ENCODE data around the gene TRPM2.
"Not testable (repeated sequence)": the region's sequence is repeated elsewhere in the genome, so short reads cannot be mapped to it uniquely, and the experiment has no call there.

The TRPM2 gene

DNA sequence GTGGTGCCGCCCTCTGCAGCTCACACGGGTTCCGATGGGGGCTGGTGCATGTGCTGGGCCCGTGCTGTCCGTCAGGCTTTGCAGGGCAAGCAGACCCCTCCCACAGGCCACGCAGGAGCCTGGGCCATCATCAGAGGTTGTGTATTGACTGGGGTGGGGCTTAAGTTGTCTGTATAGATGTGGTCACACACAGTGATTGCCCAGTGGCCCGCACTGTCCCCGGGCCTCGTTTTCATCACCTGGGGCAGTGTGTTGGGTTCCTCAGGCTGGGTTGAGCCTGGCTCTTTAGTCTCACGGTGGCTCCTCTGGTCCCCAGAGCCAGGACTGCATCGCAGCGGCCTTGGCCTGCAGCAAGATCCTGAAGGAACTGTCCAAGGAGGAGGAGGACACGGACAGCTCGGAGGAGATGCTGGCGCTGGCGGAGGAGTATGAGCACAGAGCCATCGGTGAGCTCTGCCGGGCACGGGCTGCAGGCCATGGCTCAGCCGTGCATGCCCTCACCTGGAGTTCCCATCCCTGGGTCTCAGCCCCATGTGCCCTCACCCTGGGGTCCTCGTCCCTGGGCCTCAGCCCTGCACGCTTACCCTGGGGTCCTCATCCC, 44.1 kb downstream of the TRPM2 start:
- DNase-seq (ENCODE audit: low read depth) = no peak

DNA sequence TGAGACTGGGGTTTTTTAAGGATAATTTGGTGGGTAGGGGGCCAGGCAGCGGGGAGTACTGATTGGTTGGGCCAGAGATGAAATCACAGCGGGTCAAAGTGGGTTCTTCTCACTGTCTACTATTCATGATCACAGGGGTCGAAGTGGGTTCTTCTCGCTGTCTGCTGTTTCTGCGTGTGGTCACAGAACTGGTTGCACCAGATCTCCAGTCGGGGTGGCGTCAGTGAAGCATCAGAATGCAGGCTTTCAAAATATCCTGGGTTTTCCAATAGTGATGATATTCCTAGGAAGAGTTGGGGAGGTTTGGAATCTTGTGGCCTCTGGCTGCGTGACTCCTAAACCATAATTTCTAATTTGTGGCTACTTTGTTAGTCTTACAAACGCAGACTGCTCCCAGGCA, 45.1 kb downstream of the TRPM2 start:
- DNase-seq (ENCODE audit: low read depth) = no peak

DNA sequence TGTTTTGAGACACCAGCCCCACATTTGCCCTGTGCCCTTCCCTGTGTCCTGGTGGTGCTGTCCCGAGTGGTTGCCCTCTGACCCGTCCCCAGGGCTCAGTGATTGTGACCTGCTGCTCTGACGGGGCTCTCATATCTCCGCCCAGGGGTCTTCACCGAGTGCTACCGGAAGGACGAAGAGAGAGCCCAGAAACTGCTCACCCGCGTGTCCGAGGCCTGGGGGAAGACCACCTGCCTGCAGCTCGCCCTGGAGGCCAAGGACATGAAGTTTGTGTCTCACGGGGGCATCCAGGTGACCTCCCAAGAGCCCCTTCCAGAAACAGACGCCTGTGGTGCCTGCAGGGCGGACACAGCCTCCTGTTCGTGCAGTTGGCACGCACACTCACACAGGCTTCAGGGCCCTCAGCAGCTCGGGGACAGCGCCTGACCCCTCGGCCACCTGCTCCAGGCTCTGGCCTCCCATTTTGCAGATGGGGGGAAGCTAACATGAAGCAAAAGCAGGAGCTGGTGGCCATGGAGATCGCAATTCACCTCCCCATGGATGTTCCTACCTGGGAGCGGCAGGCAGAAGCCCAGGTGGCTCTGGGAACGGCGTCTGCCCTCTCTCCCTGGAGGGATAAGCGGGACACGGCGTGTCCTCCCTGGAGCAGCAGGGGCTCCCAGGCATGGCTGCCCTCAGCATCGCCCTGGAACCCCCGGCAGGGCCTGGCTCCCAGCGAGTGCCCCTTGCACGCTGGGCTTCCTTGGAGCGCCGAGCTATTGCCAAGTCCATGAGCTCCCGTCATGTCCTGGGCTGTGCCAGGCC, 45.9 kb downstream of the TRPM2 start:
- no peak for DNase-seq (ENCODE audit: low read depth)

DNA sequence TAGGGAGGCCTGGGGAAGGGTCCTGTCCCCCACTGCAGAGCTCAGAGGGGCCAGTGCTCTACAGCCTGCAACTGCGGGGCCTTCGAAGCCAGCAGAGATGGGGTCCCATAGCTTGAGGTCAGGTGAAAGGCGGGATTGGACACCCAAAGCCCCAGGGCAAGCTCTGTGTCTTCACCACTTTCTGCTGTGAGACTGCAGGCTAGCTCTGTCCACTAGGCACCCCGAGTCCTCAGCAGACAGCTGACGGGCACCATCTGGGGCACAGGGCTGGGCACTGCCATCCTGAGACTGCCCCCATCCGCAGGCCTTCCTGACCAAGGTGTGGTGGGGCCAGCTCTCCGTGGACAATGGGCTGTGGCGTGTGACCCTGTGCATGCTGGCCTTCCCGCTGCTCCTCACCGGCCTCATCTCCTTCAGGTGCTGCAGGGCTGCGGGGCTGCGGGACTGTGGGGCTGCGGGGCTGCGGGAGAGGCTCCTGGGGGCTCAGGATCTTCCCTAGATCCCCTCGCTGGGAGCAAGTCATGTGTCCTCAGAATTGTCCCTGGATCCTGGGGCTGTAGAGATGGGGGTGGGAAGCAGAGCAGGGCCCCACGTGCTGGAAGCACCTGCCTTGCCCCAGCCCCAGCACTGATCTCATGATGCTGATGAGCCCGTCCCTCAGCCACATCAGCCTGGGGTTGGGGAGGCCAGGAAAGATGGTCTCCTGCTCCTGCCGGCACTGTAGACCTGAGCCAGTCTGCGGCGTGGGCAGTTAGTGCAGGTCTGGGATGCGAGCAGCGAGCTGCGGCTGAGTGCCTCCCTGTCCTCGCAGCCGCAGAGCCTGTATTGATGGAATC, 46.8 kb downstream of the TRPM2 start:
- no peak for DNase-seq (ENCODE audit: low read depth)

DNA sequence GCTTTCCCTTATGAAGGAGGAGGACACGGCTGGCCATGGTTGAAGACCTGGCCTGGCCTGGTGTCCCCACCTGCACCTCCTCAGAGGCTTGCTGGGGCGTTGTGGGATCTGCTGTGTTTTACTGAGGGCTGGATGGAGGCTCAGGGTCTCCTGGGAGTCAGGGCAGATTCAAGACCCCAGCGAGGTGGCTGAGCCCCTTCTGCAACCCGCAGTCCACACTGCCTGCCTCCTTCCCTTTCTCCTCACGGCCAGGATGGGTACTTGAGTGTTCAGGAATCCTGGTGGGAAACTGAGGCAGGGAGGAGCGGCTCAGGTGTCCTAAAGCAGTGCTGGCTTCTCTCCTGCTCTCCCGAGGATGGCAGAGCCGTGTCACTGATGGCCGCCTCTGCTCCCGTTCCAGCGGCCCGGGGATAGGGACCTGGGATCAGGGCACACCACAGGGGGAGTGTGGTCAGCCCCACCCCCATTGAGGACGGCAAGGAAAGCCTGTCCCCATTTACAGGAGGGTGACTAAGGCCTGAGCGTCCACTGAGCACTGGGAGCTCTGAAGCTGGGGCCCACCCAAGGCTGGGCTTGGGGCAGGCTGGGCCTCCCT, 47.5 kb downstream of the TRPM2 start:
- DNase-seq (ENCODE audit: low read depth) = no peak

DNA sequence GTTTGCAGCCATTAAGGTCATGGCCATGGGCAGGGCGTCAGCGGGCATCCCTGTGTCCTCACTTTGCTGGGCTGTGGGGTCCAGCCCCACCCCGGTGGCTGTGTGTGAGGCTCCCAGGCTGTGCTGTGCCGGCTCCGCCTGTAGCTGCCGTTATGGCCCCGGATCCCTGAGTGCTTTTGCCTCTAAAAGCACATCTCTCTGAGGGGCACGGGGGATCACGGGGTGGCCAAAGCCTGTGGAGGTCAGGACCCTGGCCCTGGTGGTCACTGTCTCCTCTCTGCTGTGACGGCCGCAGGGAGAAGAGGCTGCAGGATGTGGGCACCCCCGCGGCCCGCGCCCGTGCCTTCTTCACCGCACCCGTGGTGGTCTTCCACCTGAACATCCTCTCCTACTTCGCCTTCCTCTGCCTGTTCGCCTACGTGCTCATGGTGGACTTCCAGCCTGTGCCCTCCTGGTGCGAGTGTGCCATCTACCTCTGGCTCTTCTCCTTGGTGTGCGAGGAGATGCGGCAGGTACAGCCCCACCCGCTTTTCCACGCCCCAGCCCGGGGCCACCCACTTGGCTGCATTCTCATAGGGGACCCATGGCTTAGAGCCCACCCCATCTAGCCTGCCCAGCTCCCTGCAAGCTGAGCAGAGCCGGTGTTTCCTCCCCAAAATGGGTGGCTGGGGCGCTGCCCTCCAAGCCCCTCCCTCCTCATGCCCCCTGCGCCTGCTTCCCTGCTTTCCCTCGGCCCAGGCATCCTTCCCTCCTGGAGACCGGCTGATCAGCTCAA, 48.2 kb downstream of the TRPM2 start:
- no peak for DNase-seq (ENCODE audit: low read depth)

DNA sequence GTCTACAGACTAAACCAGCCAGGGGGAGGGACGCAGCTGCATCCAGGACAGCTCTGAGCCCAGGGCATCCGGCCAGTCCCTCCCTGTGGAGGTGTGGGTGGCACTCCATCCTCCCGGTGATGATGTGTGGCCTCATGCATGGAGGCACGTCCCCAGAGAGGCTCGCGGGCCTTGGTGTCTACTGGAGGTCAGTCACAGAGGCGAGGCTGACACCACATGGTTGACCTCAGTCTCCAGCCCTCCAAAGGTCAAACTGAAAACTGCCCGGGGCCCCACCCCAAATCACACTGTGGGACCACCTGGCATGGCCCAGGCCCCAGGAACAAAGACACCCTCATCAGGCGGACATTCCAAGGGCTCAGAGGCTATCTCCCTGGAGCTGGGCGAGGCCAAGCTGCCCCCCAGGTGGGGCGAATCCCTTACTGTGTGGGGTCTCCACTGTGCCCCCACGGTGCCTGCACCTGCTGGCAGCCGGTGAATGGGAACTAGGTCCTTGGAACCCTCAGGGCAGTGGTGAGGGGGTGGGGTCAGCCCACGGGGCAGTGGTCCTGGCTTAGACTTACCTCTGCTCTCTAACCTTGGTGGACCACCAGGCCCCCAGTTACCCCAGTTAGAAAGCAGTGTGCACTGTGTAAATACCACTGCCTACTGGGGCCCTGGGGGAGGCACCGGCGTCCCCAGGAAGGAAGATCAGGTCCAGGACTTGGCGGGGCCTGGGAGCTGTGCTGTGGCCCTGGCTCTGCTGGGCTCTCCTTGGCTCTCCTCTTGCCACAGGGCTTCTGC, 49.1 kb downstream of the TRPM2 start:
- no peak for DNase-seq (ENCODE audit: low read depth)

DNA sequence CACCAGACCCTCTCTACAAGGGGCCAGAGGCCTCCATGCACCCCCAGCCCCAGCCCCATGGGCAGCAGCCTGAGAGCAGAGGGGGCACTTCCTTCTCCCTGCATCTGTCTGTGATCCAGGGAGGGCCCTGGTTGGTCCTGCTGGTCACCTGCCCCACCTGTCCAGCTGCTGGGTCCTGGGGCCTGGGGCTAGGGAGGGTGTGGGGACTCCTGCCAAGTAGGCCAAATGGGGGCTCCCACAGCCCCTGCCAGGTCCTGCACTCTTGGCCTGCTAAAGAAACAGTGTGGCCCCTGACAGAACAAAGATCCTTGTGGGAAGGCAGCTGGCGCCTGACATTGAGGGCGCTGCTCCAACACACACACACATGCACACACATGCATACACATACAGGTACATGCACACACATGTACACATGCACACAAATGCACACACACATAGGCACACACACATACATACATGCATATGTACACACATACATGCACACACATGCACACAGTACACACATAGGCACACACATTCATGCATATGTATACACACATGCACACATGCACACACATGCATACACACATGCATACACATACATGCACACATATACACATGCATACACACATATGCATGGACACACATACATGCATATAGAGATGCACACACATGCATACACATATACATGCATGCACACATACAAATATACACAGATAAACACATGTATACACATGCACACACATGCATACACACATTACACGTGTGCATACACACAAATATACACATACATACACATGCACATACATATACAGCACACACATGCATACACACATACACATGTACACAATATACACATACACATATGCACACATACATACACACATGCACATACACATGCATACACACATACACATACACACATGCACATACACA, 49.9 kb downstream of the TRPM2 start:
- DNase-seq (ENCODE audit: low read depth) = no peak

DNA sequence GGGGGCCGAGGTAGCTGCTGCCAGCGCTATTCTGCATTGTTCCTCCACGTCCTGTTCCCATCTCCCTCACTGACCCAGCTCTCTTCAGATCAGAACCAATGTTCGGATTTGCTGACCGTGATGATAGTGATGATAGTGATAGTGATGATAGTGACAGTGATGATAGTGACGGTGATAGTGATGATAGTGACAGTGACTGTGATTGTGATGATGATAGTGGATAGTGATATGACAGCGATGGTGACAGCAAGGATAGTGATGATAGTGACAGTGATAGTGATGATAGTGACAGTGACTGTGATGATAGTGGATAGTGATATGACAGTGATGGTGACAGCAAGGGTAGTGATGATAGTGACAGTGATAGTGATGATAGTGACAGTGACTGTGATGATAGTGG, 51.1 kb downstream of the TRPM2 start:
- DNase-seq (ENCODE audit: low read depth) = not testable (repeated sequence)

DNA sequence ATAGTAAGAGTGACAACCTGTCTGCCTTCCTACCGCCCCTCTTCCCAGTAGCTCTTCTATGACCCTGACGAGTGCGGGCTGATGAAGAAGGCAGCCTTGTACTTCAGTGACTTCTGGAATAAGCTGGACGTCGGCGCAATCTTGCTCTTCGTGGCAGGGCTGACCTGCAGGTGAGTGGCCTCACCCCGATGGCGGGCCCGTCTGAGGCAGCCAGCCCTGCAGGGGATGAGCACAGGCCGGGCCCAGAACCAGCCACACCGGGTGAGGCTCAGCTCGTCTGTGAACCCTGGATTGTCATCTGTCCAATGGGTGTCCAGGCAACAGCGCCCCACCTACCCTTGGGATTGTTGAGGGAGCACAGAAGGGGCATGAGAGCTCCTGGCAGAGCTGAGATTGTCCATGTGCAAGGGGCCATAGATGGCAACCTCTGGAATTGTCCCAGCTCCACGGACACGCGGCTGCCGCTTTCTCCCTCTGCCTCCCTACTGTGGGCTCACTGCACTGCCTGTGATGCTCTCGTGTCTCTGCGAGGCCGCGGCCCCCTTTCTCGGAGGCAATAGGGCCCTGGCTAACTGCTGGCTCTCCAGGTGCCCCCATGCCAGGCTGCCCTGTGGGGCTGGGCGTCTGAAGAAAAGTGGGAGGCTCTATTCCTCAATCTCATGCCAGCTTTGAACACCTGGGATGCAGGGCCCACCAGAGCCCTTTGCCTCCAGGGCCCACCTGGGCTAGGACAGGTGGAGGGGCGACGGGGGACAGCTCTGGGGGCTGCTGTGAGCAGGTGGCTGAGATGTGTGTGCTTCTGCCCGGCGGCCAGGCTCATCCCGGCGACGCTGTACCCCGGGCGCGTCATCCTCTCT, 51.9 kb downstream of the TRPM2 start:
- DNase-seq (ENCODE audit: low read depth) = no peak

DNA sequence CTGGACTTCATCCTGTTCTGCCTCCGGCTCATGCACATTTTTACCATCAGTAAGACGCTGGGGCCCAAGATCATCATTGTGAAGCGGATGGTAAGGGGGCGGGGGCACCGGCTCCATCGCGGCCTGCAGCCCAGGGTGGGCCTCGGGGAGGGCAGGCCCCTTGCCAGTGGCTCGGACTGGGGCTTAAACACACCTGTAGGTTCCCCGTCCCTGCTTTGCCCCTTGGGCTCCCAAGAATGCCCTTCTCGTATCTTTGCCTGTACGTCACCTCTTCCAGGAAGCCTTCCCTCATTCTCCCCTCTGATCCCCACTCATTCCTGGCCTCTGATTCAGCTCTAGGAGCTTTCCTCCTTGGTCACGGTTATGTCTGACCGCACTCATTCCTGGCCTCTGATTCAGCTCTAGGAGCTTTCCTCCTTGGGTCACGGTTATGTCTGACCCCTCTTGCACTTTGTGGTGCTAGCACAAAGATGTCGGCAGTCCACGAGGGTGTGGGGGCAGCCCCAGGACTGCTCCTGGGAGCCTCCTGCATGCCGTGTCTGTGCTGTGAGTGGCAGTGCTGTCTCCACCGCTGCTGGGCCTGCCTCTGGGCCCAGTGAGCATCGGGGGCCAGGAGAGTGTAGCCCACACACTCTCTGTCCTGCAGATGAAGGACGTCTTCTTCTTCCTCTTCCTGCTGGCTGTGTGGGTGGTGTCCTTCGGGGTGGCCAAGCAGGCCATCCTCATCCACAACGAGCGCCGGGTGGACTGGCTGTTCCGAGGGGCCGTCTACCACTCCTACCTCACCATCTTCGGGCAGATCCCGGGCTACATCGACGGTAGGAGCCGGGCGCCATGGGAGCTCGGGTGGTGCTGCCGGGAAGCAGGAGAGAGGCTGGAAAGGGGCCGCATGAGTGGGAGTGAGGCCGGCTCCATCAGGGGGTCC, 52.8 kb downstream of the TRPM2 start:
- DNase-seq (ENCODE audit: low read depth) = no peak

DNA sequence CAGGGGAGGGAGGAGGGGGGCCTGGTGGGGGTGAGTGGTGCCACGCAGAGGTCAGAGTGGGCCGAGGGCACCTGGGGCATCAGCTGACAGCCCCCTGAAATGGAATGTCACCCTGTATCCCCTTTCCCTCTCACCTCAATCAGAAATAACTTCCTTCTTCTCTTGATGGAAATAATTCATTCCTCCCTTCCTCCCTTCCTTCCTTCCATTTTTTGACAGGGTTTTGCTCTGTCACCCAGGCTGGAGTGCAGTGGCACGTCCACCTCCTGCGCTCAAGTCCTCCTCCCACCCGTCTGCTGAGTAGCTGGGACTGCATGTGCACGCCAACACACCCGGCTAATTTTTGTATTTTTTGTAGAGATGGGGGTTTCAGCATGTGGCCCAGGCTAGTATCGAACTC, 53.5 kb downstream of the TRPM2 start:
- no peak for DNase-seq (ENCODE audit: low read depth)

DNA sequence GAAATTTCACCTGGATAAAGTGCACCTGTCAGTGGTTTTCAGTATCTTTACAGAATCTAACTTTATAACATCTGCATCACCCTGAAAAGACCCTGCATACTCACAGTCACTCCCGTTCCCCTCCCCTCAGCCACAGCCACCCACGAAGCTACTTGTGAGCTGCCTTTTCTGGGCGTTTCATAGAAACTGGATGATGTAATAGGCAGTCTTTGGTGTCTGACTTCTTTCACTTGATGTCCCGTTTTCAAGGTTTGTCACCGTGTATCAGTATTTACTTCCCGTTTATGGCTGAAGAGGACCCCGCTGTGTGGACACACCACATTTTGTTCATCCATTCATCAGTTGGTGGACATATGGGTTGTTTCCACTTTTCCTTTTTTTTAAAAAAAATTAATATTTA, 54.1 kb downstream of the TRPM2 start:
- no peak for DNase-seq (ENCODE audit: low read depth)

DNA sequence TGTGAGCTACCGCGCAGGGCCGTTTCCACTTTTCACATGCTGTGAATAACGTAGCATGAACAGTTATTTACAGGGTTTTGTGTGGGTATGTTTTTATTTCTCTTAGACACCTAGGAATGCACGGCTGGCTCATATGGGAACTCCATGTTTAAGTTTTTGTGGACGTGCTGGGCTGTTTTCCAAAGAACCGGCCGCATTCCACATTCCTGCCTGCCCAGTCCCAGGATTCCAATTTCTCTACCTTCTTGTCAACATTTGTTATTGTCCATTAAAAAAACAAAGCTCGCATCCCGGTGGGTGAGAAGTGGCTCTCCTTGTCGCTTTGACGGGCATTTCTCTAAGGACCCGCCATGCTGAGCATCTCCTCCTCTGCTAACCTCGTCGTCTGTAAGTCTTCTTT, 54.8 kb downstream of the TRPM2 start:
- DNase-seq (ENCODE audit: low read depth) = no peak

DNA sequence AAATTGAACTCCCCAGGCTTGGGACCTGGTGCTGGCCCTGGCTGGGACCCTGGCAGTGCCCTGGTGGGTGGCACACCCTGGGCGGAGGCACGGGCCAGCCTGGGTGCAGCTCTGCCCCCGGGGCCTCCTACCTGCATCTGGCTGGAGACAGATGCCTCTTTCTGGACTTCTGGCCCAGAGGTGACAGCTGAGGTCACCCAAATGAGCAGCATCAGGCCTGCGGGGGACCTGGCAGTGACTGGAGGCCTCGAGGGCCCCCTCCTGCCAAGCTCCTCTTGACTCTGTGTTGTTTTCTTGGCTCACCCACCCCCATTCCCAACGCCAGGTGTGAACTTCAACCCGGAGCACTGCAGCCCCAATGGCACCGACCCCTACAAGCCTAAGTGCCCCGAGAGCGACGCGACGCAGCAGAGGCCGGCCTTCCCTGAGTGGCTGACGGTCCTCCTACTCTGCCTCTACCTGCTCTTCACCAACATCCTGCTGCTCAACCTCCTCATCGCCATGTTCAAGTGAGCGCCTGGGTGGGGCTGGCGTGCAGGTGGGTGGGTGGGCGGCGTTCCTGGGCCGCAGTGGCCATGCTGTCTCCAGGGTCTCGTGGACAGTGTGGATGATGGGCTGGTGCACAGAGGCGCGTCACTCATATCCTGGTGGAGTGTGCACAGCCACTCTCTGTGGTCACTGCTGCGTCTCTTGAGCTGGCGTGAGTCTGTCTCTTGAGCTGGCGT, 60.3 kb downstream of the TRPM2 start:
- no peak for DNase-seq (ENCODE audit: low read depth)

DNA sequence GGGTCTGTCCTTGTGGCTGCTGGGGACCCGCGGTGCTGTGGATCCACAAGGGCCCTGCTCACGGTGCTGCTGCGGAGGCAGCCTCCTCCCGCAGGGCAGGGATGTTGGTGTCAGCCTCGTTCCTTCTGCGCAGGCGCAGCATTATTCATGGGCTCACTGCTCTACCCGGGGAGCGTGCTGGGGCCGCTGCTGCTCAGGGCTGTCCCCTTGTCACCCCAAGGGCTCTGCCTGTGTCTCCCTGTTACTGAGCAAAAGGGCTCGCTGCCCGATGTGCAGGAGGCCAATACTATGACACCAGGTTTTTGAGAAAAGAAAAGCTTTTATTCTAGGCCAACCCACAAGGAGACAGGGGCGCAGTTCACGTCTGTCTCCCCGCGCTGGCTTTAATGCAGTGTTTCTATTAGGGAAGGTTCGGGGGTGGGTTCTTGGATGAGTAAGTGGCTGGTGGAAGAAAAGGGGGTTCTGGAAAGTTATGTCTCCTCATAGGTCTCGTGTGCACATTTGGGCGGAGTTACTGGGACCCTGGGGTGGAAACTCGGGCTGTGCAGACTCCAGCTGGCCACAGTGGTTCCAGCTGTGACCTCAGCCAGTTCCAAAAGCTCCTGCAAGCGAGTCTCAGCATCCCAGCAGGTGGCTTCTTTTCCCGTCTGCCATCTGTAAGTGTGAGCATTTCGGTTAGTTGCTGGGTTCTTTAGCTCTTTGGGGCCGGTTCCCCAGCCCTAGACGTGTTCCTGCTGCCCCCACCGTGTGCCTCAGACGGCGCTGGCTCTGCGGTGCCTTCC, 61.1 kb downstream of the TRPM2 start:
- no peak for DNase-seq (ENCODE audit: low read depth)

Measured in T-helper 22 cell (primary cell).